Medulla oblongata (tissue), 1 donor: ENCODE data around the gene HJV.
A peak's percentile ranks its signal among the peaks of the same experiment; 100 is the strongest.

Source experiments
- DNase-seq: peaks from one replicate; pipeline ENCODE4 v3.0.0-alpha.2; 2015; ENCODE audit errors: extremely low spot score

Gene HJV

GRCh38 chr1:146022403-146023127, 1.0 kb upstream of the HJV start:
- DNase-seq: no peak

DNA sequence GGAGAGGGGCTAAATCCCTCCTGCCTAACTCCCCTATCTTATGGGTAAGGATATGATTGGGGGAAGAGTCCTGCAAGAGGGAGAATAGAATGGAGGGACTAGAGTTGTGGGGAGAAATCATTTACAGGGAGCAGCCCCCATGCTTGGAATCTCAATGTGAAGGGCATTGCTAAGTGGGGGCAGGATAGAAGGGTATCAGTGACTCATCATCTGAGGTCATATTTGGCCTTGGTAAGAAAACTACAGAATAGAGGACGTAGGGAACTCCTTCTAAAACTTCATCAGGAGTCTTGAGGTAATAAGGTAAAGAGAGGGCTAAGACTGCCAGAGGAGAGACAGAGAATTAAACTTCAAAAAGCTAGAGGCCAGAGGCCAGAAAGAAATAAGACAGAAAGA, 487 bp downstream of the HJV start:
- no peak for DNase-seq

DNA sequence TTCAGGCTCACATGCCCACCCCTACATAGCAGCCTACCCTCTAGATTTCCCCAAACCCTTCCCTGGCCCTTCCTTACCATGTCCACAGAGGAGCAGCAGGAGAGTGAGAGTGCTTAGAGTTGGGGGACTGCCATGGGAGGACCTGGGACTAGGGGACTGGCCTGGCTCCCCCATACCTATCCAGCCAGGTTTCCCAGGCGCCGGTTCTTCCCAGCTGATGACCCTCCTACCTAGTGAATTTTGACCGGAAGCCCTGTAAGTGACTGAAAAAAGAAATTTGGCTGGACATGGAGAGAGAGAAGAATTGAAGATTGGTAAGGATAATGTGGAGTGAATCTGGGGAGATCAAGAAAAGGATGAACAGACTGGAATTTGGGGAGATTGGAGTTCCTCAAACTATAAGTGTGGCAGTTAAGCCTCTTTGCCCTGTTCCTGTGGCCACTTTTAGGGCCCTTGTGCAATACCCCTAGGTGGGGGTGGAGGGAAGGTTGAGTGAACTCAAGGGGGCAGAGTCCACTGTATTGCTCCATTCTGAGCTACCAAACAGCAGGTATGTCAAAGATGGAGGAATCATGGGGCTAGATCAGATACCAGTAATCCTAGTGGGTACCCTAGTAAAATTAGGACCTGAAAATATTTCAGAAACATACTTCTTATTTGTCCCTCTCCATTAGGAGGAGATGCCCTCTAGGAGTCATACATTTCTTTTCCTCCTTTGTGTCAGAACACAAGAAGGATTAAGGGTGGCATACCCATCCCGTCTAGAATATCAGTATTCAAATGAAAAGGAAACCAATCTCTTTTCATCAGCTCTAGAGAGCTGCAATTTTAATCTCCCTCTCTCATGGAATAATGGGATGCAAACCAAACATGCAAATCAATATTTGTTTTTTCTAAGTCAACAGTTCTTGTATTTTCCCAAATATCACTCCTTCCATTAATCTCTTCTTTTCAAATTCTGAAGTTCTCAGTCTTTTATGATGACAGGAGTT, 1.2 kb downstream of the HJV start:
- no peak for DNase-seq

DNA sequence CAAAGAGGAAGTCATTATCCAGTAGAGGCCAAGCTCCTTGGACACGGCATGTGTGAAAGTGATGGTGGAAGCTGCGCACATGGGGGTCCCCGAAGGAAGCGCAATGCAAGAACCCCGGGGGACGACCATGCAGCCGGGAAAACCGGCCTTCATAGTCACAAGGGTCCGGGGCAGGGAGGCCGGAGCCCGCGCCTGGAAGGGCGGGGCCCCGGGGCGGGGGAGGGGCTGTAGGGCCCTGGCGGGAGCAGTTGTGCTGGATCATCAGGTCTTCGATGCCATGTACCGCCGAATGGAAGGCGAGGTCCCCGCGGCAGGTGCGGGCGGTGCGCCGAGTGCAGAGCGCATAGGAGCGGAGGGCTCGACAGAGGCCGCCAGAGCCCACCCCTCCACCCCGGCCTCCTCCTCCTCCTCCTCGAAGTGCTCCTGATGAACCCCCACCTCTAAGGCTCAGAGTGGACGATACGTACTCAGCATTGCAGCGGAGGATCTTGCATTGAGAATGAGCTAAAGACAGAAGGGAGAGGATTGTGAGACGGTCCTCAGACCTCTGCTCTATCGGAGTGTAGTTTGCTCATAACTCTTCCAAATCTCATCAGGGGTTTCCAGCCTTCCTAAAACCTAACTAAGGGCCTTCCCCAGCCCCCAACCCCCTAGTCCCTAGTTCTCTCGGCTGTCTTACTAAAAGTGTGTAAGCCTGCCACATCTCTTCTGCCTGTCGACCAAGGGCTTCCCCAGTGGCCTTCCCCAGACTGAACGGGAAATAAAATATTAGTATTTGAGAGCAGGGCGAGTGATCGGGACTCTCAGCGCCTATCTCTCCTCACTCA, 2.1 kb downstream of the HJV start:
- DNase-seq: no peak

GRCh38 chr1:146016891-146017290, 4.6 kb downstream of the HJV start:
- no peak for DNase-seq

DNA sequence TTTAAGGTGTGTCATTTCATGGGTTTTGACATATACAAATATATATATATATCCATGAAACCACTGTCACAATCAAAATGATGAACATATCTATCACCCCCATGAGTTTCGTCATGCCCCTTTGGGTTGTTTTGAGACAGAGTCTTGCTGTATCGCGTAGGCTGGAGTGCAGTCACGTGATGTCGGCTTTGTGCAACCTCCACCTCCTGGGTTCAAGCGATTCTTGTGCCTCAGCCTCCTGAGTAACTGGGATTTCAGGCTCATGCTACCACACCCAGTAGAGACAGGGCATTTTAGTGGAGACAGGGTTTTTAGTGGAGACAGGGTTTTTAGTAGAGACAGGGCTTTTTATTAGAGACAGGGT, 8.0 kb downstream of the HJV start:
- no peak for DNase-seq

GRCh38 chr1:146012703-146013558, 8.6 kb downstream of the HJV start:
- peak; percentile 89 for DNase-seq

DNA sequence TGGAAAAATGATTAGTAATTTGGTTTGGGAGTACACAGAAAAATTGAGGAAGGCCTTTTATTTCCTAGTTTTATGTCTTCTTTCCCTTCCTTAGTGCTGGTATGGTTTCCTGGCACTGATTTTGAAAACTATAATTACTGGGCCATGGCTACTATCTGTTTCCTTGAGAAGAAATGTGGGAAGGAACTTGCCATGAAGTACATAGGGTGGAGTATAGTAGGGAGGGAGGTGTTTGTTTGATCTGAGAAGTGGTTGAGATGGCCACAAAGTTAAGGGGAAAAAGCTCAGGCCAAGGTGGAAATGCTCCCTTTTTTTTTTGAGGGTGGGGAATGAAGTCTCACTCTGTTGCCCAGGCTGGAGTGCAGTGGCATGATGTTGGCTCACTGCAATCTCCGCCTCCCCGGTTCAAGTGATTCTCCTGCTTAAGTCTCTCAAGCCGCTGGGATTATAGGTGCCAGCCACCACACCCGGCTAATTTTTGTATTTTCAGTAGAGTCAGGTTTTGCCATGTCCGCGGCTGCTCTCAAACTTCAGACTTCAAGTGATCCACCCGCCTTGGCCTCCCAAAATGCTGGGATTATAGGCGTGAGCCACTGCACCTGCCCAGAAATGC, 11.3 kb downstream of the HJV start:
- no peak for DNase-seq

DNA sequence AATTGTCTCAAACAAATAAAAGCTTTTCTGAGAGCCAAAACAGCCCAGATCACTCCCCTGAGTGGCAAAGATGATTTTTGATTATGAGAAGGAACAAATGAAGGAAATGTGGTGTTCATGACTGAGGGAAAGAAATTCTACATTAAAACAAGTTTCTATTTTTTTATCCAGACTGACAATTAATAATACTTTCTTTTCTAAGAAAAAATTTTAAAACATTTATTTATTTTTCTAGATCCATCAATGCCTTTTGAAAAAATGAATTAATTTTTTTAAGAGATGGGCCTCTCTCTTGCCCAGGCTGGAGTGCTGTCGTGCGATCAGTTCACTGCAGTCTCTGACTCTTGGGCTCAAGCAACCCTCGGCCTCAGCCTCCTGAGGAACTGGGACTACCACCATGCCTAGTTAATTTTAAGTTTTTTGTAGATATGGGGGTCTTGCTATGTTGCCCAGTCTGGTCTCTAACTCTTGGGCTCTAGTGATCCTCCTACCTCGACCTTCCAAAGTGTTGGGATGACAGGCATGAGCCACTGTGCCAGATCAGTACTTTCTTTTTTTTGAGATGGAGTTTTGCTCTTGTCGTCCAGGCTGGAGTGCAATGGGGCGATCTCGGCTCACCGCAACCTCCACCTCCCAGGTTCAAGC, 13.9 kb downstream of the HJV start:
- DNase-seq: no peak

DNA sequence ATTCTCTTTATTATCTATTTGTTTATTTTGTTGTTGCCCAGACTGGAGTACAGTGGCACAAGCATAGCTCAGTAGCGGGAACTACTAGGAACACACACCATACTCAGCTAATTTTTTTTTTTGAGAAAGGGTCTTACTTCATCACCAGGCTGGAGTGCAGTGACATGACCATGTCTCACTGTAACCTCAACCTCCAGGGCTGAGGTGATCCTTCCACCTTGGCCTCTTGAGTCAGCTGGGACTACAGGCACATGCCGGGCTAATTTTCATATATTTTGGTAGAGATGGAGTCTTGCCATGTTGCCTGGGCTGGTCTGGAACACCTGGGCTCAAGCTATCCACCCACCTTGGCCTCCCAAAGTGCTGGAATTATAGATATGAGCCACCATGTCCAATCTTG, 19.8 kb downstream of the HJV start:
- no peak for DNase-seq

GRCh38 chr1:145999321-146000024, 22.1 kb downstream of the HJV start:
- no peak for DNase-seq

DNA sequence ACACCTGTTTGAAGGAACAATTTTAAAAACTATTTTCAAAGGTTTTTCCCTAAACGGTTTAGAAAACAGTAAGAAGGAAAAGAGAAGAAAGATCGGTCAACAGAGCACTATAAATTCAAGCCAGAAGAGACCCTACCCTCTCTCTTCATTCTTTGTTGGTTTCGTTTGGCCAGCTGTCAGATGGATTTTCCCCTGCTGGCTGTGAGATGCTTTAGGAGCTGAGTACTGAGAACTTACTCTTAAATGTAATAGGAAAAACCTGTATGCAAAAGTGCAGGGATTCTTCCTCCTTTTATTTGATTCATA, 23.9 kb downstream of the HJV start:
- peak; percentile 73 for DNase-seq

DNA sequence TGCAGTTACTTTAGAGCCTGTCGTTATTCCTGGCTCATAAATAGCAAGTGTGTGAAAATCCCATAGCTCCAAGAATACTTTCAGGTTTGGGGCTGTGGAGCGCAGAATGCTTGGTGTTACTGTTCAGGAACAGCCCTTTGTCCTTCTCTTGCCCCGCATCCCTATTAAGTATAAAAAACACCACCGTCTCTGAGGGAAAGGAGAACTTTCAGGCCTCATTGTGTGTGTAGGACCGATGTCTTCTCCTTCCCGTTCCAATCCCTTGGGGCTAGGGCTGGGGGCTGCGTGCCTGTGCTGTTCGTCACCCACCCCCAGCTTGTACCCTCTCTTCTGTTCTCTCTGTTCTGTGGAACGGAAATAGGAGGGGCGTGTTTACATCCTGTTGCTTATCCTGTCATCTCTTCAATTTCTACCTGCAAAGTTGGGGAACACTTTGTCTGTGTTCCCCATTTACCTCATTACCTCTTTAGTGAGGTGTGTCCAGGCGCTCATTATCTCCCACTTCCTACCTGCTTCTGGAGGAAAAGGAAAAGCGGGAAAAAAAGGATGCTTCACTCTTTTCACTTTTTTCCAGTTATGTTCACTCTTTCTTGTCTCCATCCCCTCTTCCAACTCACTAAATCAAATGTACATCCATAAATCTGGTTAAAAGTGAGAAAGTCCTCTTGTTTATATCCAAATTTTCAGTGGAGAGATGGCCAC, 24.4 kb downstream of the HJV start:
- DNase-seq: no peak

- DNase-seq: peak; percentile 100
Measured at GRCh38 chr1:145996433-145997015, 25.0 kb downstream of the HJV start, which contains the start of gene TXNIP. TXNIP (minus strand) TSS chr1:145996579; CDS start chr1:145996266, 313 bp downstream.

DNA sequence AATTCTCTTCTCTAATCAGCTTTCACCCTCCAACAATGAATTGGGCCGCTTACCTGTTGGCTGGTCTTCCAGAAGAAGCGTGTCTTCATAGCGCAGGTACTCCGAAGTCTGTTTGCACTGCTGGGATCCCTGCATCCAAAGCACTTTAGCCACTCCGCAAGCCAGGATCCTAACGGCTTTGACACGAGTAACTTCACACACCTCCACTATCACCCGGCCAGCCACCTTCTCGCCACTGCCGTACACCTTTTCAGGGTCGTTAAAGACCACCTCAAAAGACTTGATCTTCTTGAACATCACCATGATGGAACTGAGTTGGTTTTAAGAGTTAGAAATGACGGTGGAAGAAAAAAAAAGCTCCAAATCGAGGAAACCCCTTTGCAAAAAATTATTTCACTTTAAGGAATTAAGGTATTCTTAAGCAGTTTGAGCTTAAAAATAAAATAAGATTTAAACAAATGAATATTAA, 25.5 kb downstream of the HJV start:
- DNase-seq: no peak

GRCh38 chr1:145995148-145995881, 26.2 kb downstream of the HJV start:
- no peak for DNase-seq

GRCh38 chr1:145994391-145995120, 27.0 kb downstream of the HJV start:
- peak; percentile 54 for DNase-seq
